Erythroblast (primary cell): ENCODE results near the gene ACP4.

Source experiments
- GATA1 ChIP-seq: IDR thresholded peaks from 2 replicates; pipeline ENCODE4 v1.6.1; 2011; ENCODE audit warnings: low read depth, mild to moderate bottlenecking, control low read depth, low read length, moderate library complexity
- POLR2A ChIP-seq: IDR thresholded peaks from 2 replicates; pipeline ENCODE4 v1.6.1; 2011; ENCODE audit warnings: mild to moderate bottlenecking, low read length

DNA sequence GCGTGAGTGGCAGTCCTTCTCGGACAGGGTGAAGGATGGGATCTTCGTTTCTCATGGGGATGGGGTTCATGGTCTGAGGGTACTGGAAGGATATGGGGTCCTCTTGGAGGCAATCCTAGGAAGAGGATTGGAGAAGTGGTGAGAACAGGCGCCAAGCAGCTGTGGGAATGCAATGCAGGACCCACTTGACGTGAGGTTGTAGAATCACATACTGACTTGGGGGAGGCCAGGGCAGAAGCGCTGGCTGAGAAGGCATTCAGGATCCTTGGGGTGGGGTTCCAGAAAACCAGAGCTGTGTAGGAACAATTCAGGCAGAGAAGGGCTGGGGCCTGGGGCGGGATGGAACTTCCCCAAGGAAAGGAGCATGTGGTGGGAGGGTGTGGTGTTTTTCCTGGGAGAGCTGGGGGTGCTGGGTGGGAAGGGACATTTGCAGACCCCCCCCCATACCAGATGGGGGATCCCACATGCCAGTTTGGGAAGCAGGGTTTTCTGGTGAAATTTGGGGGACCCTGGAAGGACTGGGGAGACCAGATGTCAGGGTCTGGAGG, 32.5 kb downstream of the ACP4 start:
- no peak for TF ChIP-seq POLR2A
- TF ChIP-seq GATA1, result no peak
